Stimulated activated naive CD8-positive, alpha-beta T cell treated with anti-CD3 and anti-CD28 coated beads, Interleukin-15, amount 100 ng/mL, for 72 hours (primary cell): Measurements from ENCODE around the gene CCL5.

ENCODE experiments used
- ATAC-seq: fragments of 150-1000 bp; cut with Tn5 transposase; 2 replicates; pipeline ENCODE4 v1.10.0; 2021; ENCODE audit warnings: mild to moderate bottlenecking, moderate library complexity
- DNase-seq, 2 donors: peaks; one replicate each; pipeline ENCODE4 v3.0.0; 2021 to 2022
- H3K27ac Mint-ChIP-seq, 2 donors: one replicate each; pipeline ENCODE4 v1.8.0; 2022; ENCODE audit warnings: mild to moderate bottlenecking in 2 of 2, mixed read lengths in 2 of 2, moderate library complexity in 2 of 2
- H3K27me3 Mint-ChIP-seq: one replicate; pipeline ENCODE4 v1.8.0; 2022; ENCODE audit warnings: mixed read lengths
- H3K4me1 Mint-ChIP-seq: one replicate; pipeline ENCODE4 v1.8.0; 2022; ENCODE audit warnings: mild to moderate bottlenecking, mixed read lengths
- H3K4me3 Mint-ChIP-seq, 2 donors: one replicate each; pipeline ENCODE4 v1.8.0; 2022; ENCODE audit warnings: mild to moderate bottlenecking in 2 of 2, mixed read lengths in 2 of 2, moderate library complexity in 1 of 2
- H3K9me3 Mint-ChIP-seq, 2 donors: one replicate each; pipeline ENCODE4 v1.8.0; 2022; ENCODE audit warnings: mixed read lengths in 2 of 2

Gene CCL5

DNA sequence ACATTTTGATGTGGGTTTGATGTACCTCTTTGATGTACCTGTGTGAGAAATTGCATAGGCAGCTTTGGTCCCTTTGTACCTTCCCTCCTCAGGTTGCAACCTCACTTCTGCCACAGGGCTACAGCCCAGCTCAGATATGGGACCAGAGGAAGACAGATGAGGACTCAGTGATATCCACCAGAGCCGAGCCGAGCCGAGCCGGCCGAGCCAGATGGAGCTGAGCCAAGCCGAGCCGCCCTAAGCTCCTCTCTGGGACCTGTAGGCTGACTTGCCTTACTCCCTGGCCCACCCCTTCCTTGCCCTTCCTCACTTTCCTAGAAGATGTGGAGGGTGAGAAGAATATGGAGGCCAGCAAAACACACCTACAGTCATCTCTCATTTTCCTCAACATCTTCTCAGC is 15.3 kb downstream of the CCL5 start:
- Mint-ChIP-seq H3K4me1 (peaks cover 25% of the 10 kb centered on the region), H3K27me3 (no peaks in the 10 kb centered on the region), H3K9me3 (no peaks in the 10 kb centered on the region), H3K27ac (peak overlapping the region in 1 of 2 donors; percentile 48), H3K4me3 (no peak overlapping the region)
- ATAC-seq (no peak), DNase-seq (no peak)

DNA sequence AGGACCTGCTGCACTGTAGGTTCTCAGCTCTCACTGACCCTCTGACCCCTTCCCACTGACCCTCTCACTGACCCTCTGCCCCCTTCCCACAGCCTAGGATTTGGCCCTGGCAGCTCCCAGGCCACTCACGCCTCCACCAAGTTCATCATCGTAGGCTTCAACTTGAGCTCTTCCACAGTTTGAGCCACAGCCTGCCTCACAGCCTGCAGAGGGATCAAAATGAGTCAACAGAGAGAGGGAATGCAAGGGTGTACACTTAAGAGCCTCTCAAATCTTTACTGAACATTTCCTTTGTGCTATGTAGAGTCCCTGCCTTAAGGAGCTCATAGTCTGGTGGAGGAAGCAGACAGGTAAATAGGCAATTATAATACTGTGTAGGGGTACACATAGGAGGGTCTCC is 23.6 kb downstream of the CCL5 start:
- Mint-ChIP-seq H3K4me3 (no peak overlapping the region), H3K4me1 (peaks cover 9% of the 10 kb centered on the region), H3K27me3 (no peaks in the 10 kb centered on the region), H3K9me3 (no peaks in the 10 kb centered on the region), H3K27ac (peak overlapping the region in 1 of 2 donors; percentile 2)
- no peak for DNase-seq
- ATAC-seq: peak; percentile 76

DNA sequence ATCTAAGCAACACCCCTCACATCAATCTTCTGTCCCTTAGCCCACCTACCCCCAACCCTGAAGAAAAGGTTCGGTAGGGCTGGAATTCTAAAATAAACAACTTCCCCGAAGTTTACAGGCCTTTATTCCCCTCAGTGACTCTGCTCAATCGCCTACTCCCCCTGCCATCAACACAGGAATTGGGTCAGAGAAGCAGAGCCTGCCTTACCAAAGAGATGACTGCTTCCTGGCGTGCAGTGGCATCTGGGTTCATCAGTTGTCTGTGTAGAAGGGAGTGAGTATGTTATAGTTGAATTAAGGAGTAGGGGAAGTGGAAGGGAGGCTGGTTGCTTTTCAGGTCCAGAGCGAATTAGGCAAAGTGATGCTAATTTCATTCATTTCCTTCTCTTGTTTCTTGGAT is 24.2 kb downstream of the CCL5 start:
- no peak overlapping the region for H3K4me3 Mint-ChIP-seq
- no peak for DNase-seq
- H3K27ac Mint-ChIP-seq: no peak overlapping the region
- peaks cover 9% of the 10 kb centered on the region for H3K4me1 Mint-ChIP-seq
- no peaks in the 10 kb centered on the region for H3K27me3 Mint-ChIP-seq
- no peaks in the 10 kb centered on the region for H3K9me3 Mint-ChIP-seq
- ATAC-seq: no peak

DNA sequence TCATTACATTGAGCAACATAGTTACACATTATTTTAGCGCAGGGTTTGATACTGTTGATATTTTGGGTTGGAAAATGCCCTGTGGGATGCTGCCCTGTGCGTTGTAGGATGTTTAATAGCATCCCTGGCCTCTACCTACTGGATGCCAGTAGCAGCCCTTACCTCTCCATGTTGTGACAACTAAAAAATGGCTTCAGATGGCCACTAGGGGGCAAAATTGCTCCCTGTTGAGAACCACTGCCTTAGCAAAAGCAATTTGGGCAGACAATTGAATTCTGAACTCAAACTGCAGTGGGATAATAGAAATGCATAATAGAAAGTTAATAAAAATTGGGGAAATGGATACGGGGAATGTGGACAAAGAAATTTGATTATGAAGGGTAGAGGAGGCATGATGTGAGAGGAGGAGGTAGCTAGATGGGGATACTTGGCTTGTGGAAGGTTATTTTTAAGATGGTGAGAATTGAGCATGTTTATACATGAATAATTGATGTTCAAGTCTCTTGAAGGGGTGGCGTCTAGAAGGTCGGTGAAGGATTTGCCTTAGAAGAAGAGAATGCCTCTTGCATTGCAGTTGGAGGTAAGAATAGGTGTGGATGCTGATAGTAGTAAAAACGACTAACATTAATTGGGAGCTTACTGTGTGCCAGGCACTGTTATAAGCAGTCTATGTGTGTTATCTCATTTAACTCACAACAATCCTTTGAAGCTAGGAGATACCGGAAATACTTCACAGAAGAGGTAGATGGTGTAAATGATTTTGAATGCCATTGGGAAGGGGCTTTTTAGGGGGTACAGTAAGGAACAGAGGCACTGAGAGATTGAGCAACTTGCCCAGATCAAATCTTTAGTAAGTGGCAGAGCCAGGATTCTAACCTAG is 30.5 kb downstream of the CCL5 start:
- Mint-ChIP-seq H3K27ac (peak overlapping the region in 1 of 2 donors; percentile 44), H3K27me3 (no peaks in the 10 kb centered on the region), H3K4me3 (no peak overlapping the region), H3K4me1 (peaks cover 8% of the 10 kb centered on the region), H3K9me3 (no peaks in the 10 kb centered on the region)
- peak; percentile 89 for ATAC-seq
- DNase-seq: peak; percentile 59 to 67

DNA sequence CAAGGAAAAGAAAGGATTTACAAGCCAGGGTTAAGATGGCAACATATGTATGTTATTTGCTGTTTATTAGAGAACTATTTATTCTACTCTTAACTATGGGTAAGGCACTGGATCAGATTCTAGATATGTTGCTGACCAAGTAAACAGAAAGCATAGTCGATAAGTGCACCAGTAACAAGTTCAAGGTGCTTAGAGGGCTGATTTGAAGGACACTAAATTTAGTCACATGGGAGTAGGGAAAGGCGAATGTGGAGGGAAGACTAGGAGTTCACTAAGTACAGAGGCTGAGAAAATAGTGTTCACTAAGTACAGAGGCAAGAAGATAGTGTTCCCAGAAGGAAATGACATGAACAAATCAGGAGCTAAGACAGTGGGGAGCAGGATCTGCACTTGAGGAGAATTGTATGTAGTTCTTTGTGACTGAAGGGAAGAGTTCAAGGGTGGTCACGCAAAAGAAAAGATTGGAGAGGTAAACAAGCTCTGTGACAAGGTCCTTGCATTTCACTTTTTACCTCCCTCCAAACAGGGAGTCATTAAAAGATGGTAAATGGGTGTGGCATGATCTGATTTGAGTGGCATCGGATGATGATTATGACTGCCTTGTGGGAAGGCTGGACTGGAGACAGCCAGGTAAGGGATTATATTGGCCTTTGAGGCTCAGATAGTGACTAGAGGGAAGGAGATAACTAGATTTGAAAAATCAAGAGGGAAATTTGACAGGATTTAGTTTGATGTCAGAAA is 32.4 kb downstream of the CCL5 start:
- H3K27me3 Mint-ChIP-seq: no peaks in the 10 kb centered on the region
- ATAC-seq: no peak
- peaks cover 13% of the 10 kb centered on the region for H3K4me1 Mint-ChIP-seq
- H3K27ac Mint-ChIP-seq: no peak overlapping the region
- DNase-seq: no peak
- no peak overlapping the region for H3K4me3 Mint-ChIP-seq
- H3K9me3 Mint-ChIP-seq: no peaks in the 10 kb centered on the region

DNA sequence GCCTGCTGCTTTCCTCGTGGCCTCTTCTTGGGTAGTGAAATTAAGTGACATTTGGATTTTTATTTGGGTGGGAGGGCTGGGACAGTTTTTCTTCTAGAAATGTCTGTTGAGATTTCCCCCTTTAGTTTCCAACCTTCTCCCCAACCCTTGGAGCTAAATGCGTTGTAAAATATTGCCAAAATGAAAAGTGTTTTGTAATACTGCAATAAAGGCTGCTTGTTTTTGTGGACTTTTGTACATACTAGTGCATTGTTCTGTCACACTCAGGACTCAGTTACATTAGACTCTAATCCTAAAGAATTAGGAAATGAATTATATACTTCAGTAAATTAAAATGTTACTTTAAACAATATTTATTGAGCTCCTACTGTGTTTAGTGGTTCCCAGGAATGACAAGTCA is 33.2 kb downstream of the CCL5 start:
- ATAC-seq (no peak), DNase-seq (no peak)
- H3K9me3 Mint-ChIP-seq: no peaks in the 10 kb centered on the region
- no peak overlapping the region for H3K4me3 Mint-ChIP-seq
- H3K4me1 Mint-ChIP-seq: peaks cover 13% of the 10 kb centered on the region
- no peaks in the 10 kb centered on the region for H3K27me3 Mint-ChIP-seq
- no peak overlapping the region for H3K27ac Mint-ChIP-seq

DNA sequence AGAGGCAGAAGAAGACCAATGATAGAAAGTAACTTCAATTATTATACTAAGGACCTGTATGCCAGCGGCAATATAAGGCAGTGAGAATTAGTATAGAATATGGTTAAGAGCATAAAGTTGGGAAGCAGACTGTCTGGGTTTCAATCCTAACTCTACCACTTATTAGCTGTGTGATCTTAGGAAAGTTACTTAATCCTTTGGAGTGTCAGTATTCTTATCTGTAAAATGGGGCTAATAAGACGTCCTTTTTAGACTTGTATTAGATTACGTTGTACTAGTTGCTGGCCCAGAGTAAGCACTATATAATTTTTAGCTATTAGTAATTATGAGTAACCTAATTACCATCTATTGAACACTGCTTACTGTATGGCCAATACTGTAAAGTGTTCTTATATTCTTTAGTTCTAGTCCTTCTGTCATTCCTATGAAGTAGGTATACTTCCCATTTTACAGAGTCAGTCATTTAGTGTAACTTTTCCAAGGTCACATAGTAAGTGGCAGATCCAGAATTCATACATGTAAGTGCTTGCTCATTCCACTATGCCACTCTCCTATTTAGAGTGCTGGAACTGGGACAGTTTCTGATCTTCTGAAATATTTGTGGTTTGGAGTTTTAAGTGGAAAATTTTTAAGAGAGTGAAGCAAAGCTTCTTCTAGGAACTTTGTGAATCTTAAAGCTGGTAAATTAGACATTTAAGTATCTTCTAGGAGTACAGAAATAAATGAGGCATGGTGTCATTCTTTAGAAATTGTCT is 33.9 kb downstream of the CCL5 start:
- Mint-ChIP-seq H3K27ac (no peak overlapping the region), H3K27me3 (no peaks in the 10 kb centered on the region), H3K4me3 (no peak overlapping the region), H3K9me3 (no peaks in the 10 kb centered on the region), H3K4me1 (peaks cover 13% of the 10 kb centered on the region)
- DNase-seq (no peak), ATAC-seq (no peak)

DNA sequence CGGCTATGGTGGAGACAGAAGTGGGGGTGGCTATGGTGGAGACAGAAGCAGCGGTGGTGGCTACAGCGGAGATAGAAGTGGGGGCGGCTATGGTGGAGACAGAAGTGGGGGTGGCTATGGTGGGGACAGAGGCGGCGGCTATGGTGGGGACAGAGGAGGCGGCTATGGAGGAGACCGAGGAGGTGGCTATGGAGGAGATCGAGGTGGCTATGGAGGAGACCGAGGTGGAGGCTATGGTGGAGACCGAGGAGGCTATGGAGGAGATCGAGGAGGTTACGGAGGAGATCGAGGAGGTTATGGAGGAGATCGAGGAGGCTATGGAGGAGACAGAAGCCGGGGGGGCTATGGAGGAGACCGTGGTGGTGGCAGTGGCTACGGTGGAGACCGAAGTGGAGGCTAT is 35.6 kb downstream of the CCL5 start:
- DNase-seq: no peak
- no peaks in the 10 kb centered on the region for H3K9me3 Mint-ChIP-seq
- H3K27me3 Mint-ChIP-seq: no peaks in the 10 kb centered on the region
- no peak for ATAC-seq
- no peak overlapping the region for H3K4me3 Mint-ChIP-seq
- H3K4me1 Mint-ChIP-seq: peaks cover 8% of the 10 kb centered on the region
- H3K27ac Mint-ChIP-seq: peak overlapping the region in 1 of 2 donors; percentile 8

DNA sequence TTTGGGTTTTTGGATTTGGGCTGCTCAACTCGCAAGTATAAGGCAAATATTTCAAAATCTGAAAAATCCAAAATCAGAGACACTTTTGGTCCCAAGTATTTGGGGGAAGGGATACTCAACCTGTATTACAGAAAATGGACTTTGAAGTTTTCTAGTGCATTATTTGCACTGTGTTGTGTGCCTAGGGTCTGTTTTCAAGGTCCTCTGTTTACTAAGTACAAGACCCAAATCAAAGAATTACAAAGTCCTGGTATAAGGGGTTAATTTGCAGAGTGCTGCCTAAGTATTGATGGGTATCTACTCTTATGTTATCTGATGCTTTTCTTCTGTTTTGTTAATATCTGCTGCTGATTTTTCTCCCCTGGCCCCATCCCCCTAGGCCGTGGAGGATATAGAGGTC is 36.5 kb downstream of the CCL5 start:
- Mint-ChIP-seq H3K4me1 (peaks cover 6% of the 10 kb centered on the region), H3K4me3 (no peak overlapping the region), H3K27me3 (no peaks in the 10 kb centered on the region), H3K27ac (peak overlapping the region in 1 of 2 donors; percentile 72), H3K9me3 (no peaks in the 10 kb centered on the region)
- ATAC-seq (no peak), DNase-seq (no peak)

DNA sequence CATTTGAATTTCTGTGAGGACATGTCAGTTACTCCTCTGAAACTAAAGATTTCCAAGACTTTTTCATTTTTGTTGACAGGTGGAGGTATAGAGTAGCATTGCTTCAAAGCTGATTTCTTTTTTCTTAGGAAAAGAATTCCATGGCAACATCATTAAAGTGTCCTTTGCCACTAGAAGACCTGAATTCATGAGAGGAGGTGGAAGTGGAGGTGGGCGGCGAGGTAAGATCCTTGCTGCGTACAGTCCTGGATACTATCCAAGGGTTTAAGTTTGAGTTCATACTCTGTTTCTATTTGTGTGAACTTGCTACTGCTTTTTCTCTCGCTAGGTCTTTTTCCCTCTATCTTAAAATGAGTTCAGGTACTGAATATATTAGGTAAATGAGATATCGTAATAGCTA is 37.9 kb downstream of the CCL5 start:
- Mint-ChIP-seq H3K27ac (peak overlapping the region in 1 of 2 donors; percentile 52), H3K9me3 (no peaks in the 10 kb centered on the region), H3K4me3 (no peak overlapping the region), H3K4me1 (peaks cover 6% of the 10 kb centered on the region), H3K27me3 (no peaks in the 10 kb centered on the region)
- DNase-seq (no peak), ATAC-seq (no peak)

DNA sequence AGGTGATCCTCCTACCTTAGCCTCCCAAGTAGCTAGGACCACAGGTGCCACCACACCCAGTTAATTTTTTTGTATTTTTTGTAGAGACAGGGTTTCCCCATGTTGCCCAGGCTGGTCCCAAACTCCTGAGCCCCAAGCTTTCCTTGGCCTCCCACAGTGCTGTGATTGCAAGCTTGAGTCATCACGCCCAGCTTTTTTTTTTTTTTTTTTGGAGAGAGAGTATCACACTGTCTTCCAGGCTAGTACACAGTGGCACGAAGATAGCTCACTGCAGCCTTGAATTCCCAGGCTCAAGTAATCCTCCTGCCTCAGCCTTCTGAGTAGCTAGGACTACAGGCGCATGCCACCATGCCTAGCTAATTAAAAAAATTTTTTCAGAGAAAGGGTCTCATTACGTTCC is 38.7 kb downstream of the CCL5 start:
- H3K4me1 Mint-ChIP-seq: peaks cover 6% of the 10 kb centered on the region
- peak overlapping the region in 1 of 2 donors; percentile 78 for H3K27ac Mint-ChIP-seq
- no peaks in the 10 kb centered on the region for H3K27me3 Mint-ChIP-seq
- H3K4me3 Mint-ChIP-seq: no peak overlapping the region
- H3K9me3 Mint-ChIP-seq: no peaks in the 10 kb centered on the region
- DNase-seq (no peak), ATAC-seq (no peak)

DNA sequence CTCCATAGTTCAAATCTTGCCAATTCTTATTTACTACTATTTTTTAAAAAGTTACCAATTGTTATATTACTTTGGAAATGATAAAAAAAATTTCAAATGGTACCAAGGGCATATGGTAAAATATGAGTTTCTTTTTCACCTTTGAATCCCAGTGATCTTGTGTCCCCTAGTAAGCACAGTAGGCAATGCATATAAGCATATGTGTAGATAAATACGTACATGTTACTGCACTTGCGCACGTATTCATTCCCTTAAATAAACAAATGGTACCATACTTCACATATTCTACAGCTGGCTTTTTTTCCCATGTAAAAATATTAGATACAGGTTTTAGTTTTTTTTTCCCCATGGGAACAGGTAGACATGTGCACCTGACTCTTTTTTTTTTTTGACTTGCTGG is 39.1 kb downstream of the CCL5 start:
- Mint-ChIP-seq H3K27me3 (no peaks in the 10 kb centered on the region), H3K4me3 (no peak overlapping the region), H3K4me1 (peaks cover 6% of the 10 kb centered on the region), H3K9me3 (no peaks in the 10 kb centered on the region), H3K27ac (peak overlapping the region in 1 of 2 donors; percentile 78)
- ATAC-seq: no peak
- DNase-seq: no peak

DNA sequence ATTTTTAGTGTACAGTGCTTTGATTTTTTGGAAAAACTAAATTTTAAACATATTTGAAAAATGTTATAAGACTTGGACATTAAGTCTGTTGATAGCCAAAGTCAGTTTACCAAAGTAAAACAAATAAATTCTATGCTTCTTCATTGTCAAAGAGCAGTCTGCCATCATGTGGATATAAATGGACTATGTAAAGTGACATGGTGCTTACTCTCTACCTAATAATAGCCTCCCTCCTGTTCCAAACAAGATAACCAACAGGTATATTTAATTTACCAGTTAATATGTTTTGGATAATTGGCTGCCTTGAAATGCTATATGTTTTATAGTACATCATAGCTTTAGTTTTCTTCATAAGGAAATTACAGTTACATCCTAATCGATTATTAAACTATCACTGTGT is 55.0 kb downstream of the CCL5 start:
- no peak overlapping the region for H3K27ac Mint-ChIP-seq

More for the DNA sequence above, 55.0 kb downstream of the CCL5 start:
- H3K27me3 Mint-ChIP-seq: no peaks in the 10 kb centered on the region
- peaks cover 14% of the 10 kb centered on the region for H3K4me1 Mint-ChIP-seq
- no peak overlapping the region for H3K4me3 Mint-ChIP-seq
- DNase-seq (no peak), ATAC-seq (no peak)
- H3K9me3 Mint-ChIP-seq: no peaks in the 10 kb centered on the region
